ENCODE data around the gene TMEM171. TPM values are rescaled to one million over a fixed set of nuclear protein-coding genes. Genes with fewer than 3 reads are reported as not detected.

Gene TMEM171
- total and polyA plus RNA-seq, 2 of the 8 experiments (the other 6 are each of a cell fraction or from before 2014, with no cell fraction given), result 1.0 to 2.2 TPM

DNA sequence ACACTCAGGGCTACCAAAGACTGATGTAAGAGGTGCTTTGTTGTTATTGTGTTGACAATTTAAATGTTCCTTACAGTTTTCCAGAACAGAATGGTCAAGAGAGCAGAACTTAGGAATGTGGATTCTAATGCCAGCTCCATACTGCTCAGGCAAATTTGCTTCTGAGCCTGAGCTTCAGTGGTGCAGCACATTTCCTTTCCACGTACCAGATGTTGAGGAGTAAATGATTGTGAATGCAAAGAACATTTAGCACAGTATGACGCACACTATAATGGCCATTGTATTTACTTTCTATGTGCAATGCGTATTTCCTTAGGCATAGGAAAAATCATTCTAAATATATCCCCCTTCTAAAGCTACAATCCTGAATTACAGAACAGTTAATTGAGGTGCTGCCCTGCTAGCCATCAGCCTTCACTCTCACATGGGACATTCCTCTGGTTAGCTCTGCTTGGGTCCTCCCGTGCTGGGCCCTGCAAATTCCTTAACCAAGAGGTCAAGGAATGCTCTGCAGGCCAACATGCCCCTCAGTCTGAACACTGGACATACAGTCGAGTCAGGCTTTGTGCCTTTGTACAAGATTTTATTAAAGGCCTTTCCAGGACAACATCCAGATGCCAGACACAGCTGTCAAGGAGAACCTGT is 31.5 kb downstream of the TMEM171 start:
- H3K9me3 ChIP-seq (ENCODE audit: insufficient read depth in 2 of 2, low read depth in 1 of 2, low read length in 1 of 2), result no peaks in the 10 kb centered on the region
- no peak overlapping the region for H4K8ac ChIP-seq (ENCODE audit: extremely low read depth, insufficient read depth, low read length)
- H3K14ac ChIP-seq (ENCODE audit: insufficient read length), result no peak overlapping the region
- POLR2A ChIA-PET (ENCODE audit: partially characterized antibody), result interaction anchor here (1.2 kb wide), 1 partner anchor 19 kb away, joined by 3 read pairs; no protein-coding TSS in a partner anchor
- no peak for DNase-seq (ENCODE audit: low read depth in 1 of 2, low spot score in 2 of 2)
- no peak for FAIRE-seq
- WGBS, 2 experiments (ENCODE audit: extremely low coverage in 1 of 2, insufficient coverage in 1 of 2, insufficient read length in 1 of 2, insufficient replicate concordance in 2 of 2, low coverage in 1 of 2, low lambda C conversion rate in 2 of 2, missing lambda C conversion rate in 1 of 2), result 76% methylated on average over 5 of the region's 5 CpGs; no CpG with 5 or more reads in 1 of the 2 experiments
- H3K4ac ChIP-seq (replicated peaks; ENCODE audit: insufficient read length, low read depth, low read length), result no peak overlapping the region
- no peak overlapping the region for H3K18ac ChIP-seq (ENCODE audit: extremely low read depth, low read length)
- H3K79me2 ChIP-seq (ENCODE audit: control insufficient read depth in 1 of 2, insufficient read depth in 2 of 2, low read length in 2 of 2), result no peaks in the 10 kb centered on the region
- H2BK12ac ChIP-seq (ENCODE audit: low read depth, low read length), result no peak overlapping the region
- H2BK5ac ChIP-seq (ENCODE audit: low read depth, low read length), result no peak overlapping the region
- TF ChIP-seq EP300 (IDR thresholded peaks at IDR 0.05; ENCODE audit: borderline replicate concordance in 1 of 2, low read depth in 2 of 2, low read length in 2 of 2) (no peak), GTF2F1 (IDR thresholded peaks at IDR 0.05; ENCODE audit: borderline replicate concordance, low read depth, low read length) (no peak)
- H3K4me2 ChIP-seq (ENCODE audit: insufficient read depth in 1 of 2, low read depth in 2 of 2, low read length in 2 of 2), result no peak overlapping the region
- no peak overlapping the region for H3K27ac ChIP-seq (ENCODE audit: low read depth, low read length)
- no peak overlapping the region for H2AFZ ChIP-seq (ENCODE audit: low read length)
- H4K5ac ChIP-seq (ENCODE audit: insufficient read length, low read depth, low read length), result no peak overlapping the region
- H3K27me3 ChIP-seq (replicated peaks in 1 of 4; ENCODE audit: control insufficient read depth in 3 of 4, extremely low read depth in 1 of 4, insufficient read depth in 3 of 4, low read length in 3 of 4), result no peaks in the 10 kb centered on the region
- no peak overlapping the region for H2BK120ac ChIP-seq (replicated peaks; ENCODE audit: low read depth, low read length)
- no peak overlapping the region for H3K23ac ChIP-seq (ENCODE audit: insufficient read length)
- no peaks in the 10 kb centered on the region for H3K79me1 ChIP-seq (ENCODE audit: low read depth, low read length)
- H2BK20ac ChIP-seq (ENCODE audit: low read length), result no peak overlapping the region
- no peaks in the 10 kb centered on the region for H4K20me1 ChIP-seq (replicated peaks in 1 of 2; ENCODE audit: control insufficient read depth in 1 of 2, insufficient read depth in 2 of 2, low read length in 2 of 2)
- CTCF ChIA-PET (ENCODE audit: partially characterized antibody), result interaction anchor here (0.8 to 3.6 kb wide), 16 partner anchors 13 to 232 kb away, joined by 3 to 39 read pairs (median 6); partner anchors contain the start of gene TMEM174
- no peak overlapping the region for H3K9ac ChIP-seq (replicated peaks in 1 of 4; ENCODE audit: extremely low read depth in 1 of 4, low read depth in 3 of 4, low read length in 3 of 4)
- H2AK5ac ChIP-seq (ENCODE audit: low read depth, low read length), result no peak overlapping the region
- no peak overlapping the region for H2BK15ac ChIP-seq (ENCODE audit: low read length)
- H3K4me1 ChIP-seq (replicated peaks in 1 of 4; ENCODE audit: control insufficient read depth in 3 of 4, insufficient read depth in 4 of 4, low read length in 3 of 4), result peaks cover 0 to 2% (median under 1%) of the 10 kb centered on the region in 4 experiments; a peak in 1 of 7 replicates
- H3K36me3 ChIP-seq (ENCODE audit: control insufficient read depth in 2 of 4, insufficient read depth in 4 of 4, low read length in 3 of 4), result no peaks in the 10 kb centered on the region
- no peak overlapping the region for H3K56ac ChIP-seq (replicated peaks; ENCODE audit: insufficient read length, low read depth, low read length)
- no peak overlapping the region for H3K4me3 ChIP-seq (ENCODE audit: extremely low read depth in 1 of 4, insufficient read depth in 2 of 4, low read depth in 3 of 4, low read length in 4 of 4)
- H3K23me2 ChIP-seq (ENCODE audit: low read depth, low read length), result no peaks in the 10 kb centered on the region
- H4K91ac ChIP-seq (replicated peaks; ENCODE audit: insufficient read length, low read length), result no peak overlapping the region
